Transverse colon (tissue), 4 donors: ENCODE data around the gene TBC1D2B. TPM values are rescaled to one million over a fixed set of nuclear protein-coding genes. Genes with fewer than 3 reads are reported as not detected.
"Not testable (repeated sequence)": the region's sequence is repeated elsewhere in the genome, so short reads cannot be mapped to it uniquely, and the experiment has no call there.

Source experiments
- DNase-seq: peaks from one replicate; pipeline ENCODE4 v3.0.0-alpha.2; 2019
- H3K27ac ChIP-seq, 4 donors: fragments of 200-600 bp; sonication (generic); 2 replicates each; pipeline ENCODE4 v1.5.1; 2016 to 2018; ENCODE audit warnings: inconsistent platforms in 4 of 4
- H3K27me3 ChIP-seq: fragments of 200-600 bp; sonication (generic); 2 replicates; pipeline ENCODE4 v1.5.1; 2017; ENCODE audit warnings: inconsistent platforms
- H3K36me3 ChIP-seq, 4 donors: fragments of 200-600 bp; sonication (generic); 2 replicates each; pipeline ENCODE4 v1.5.1; 2017 to 2019; ENCODE audit warnings: inconsistent platforms in 4 of 4
- H3K4me1 ChIP-seq, 4 donors: fragments of 200-600 bp; sonication (generic); 2 replicates each; pipeline ENCODE4 v1.5.1; 2017 to 2020; ENCODE audit warnings: inconsistent platforms in 4 of 4
- H3K4me3 ChIP-seq, 4 donors: fragments of 200-600 bp; sonication (generic); 1 replicate in 1 of 4; 2 replicates in 3 of 4; pipeline versions ENCODE4 v1.5.1 to v1.6.1; 2017 to 2019; ENCODE audit warnings: inconsistent platforms in 4 of 4
- H3K9me3 ChIP-seq, 2 donors: fragments of 200-600 bp; sonication (generic); 2 replicates each; pipeline ENCODE4 v1.5.1; 2017 to 2019; ENCODE audit warnings: inconsistent platforms in 2 of 2
- EP300 ChIP-seq: sonication (generic); formaldehyde crosslinking; IDR thresholded peaks from one replicate; pipeline ENCODE4 v1.6.1; 2017; ENCODE audit warnings: antibody characterized with exemption, low read depth
- POLR2A ChIP-seq: fragments of 450-650 bp; IDR thresholded peaks from one replicate; pipeline ENCODE4 v1.6.1; 2016; ENCODE audit warnings: antibody characterized with exemption, mild to moderate bottlenecking, moderate library complexity
- POLR2AphosphoS5 ChIP-seq, 3 donors: sonication (generic); formaldehyde crosslinking; IDR thresholded peaks; one replicate each; pipeline ENCODE4 v1.6.1; 2016; ENCODE audit warnings: antibody characterized with exemption in 3 of 3
- WGBS, 2 donors: methylation state at CpG; one replicate each; pipeline ENCODE4 v1.1.5; 2018; ENCODE audit warnings: low coverage in 1 of 2; 5-methylcytosine and 5-hydroxymethylcytosine counted together
- in situ Hi-C, 4 donors: fragments of 200-750 bp; cut with MboI; loops; one replicate each; pipeline versions ENCODE4 v1.15.0 to v1.15.1; 2017; ENCODE audit warnings: low sequenced_read_pairs in 3 of 4, low pct_ligation_motif_present in 1 of 4, low pct_unique_long_range_greater_than_20kb in 1 of 4
- intact Hi-C: fragments of 100-400 bp; cut with DNase I; formaldehyde crosslinking; loops from one replicate; pipeline ENCODE4 v1.15.1; 2023; ENCODE audit warnings: low total_unique reads
- total RNA-seq, 4 donors: library from RNA; depleted of rRNA; stranded (reverse); fragments of >200 nt; gene quantifications; one replicate each; pipeline ENCODE4 v1.1.0, GENCODE V29; 2016
- TF ChIP-seq, protein P1 (sequence below), 5 experiments: fragments of 200-600 bp in 3 of 5; fragments of 450-650 bp in 2 of 5; sonication (generic) in 3 of 5; IDR thresholded peaks; 1 replicate in 2 of 5; 2 replicates in 3 of 5; pipeline ENCODE4 v1.5.1; 2016 to 2017; ENCODE audit warnings: antibody characterized with exemption in 5 of 5, inconsistent platforms in 3 of 5, mild to moderate bottlenecking in 2 of 5, moderate library complexity in 1 of 5

TBC1D2B gene
- total RNA-seq, 4 donors from 2014 or later = 40.4 to 62.6 (median 53.8) TPM

DNA sequence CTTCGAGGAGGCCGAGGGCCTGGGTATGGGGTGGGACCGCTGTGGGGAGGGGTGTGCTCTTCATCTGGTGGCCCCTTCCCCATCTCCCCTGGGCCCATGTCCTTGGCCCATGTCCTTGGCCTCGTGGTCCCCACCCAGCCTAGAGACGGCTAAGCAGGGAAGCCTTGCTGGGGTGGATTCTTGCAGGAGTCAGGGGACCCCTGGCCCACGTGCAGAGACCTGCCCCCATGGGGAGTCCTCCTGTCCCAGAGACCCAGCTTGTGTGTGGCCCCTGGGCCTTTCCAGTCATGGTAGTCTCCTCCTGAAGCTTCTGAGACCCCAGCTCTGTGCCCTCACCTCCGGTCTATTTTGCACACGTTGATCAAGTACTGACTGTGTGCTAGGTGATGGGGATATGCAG, 97.4 kb downstream of the TBC1D2B start:
- peaks cover 0 to 3% (median 1%) of the 10 kb centered on the region in 4 donors for H3K4me1 ChIP-seq
- in situ Hi-C loops = no loop called here
- 60 to 78% methylated on average over 1 to 2 of the region's 8 CpGs for WGBS, 2 donors
- intact Hi-C loops = no loop called here
- no peak overlapping the region for H3K4me3 ChIP-seq
- H3K36me3 ChIP-seq = no peaks in the 10 kb centered on the region
- no peak for TF ChIP-seq EP300
- no peak for TF ChIP-seq POLR2A
- TF ChIP-seq POLR2AphosphoS5 (IDR thresholded peaks at IDR 0.05) = no peak
- TF ChIP-seq, protein P1, sequence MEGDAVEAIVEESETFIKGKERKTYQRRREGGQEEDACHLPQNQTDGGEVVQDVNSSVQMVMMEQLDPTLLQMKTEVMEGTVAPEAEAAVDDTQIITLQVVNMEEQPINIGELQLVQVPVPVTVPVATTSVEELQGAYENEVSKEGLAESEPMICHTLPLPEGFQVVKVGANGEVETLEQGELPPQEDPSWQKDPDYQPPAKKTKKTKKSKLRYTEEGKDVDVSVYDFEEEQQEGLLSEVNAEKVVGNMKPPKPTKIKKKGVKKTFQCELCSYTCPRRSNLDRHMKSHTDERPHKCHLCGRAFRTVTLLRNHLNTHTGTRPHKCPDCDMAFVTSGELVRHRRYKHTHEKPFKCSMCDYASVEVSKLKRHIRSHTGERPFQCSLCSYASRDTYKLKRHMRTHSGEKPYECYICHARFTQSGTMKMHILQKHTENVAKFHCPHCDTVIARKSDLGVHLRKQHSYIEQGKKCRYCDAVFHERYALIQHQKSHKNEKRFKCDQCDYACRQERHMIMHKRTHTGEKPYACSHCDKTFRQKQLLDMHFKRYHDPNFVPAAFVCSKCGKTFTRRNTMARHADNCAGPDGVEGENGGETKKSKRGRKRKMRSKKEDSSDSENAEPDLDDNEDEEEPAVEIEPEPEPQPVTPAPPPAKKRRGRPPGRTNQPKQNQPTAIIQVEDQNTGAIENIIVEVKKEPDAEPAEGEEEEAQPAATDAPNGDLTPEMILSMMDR (IDR thresholded peaks at IDR 0.05) = no peak
- DNase-seq = no peak
- H3K27ac ChIP-seq = no peak overlapping the region
- H3K9me3 ChIP-seq = no peaks in the 10 kb centered on the region
- H3K27me3 ChIP-seq = no peaks in the 10 kb centered on the region

DNA sequence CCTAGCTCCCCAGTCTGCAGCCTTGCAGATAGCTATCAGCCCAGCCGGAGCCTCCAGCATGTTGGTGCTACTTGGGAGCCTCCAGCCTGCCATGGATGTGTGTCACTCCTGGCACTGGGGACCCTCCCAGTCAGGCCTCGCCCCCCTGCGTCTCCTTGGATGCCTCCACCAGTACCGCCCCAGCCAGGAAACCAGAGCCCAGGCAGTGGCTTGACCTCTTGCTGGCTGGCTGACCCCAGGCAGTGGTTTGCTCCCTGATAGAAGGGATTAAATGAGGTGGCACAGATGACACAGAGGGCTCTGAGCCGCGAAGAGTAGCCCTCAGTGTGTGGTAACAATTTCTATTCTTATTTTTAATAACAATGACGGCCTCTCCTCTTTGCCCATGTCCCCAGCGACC, 98.4 kb downstream of the TBC1D2B start:
- 63% methylated on average over 6 of the region's 8 CpGs; no CpG with 5 or more reads in 1 of the 2 donors for WGBS, 2 donors
- DNase-seq, H3K4me3 ChIP-seq, H3K27ac ChIP-seq, H3K27me3 ChIP-seq, H3K9me3 ChIP-seq, H3K4me1 ChIP-seq, H3K36me3 ChIP-seq, in situ Hi-C loops: not testable (repeated sequence)
- intact Hi-C loops = loop anchor here (10.0 kb wide), 1 partner anchor 796 kb away; no protein-coding TSS in a partner anchor

DNA sequence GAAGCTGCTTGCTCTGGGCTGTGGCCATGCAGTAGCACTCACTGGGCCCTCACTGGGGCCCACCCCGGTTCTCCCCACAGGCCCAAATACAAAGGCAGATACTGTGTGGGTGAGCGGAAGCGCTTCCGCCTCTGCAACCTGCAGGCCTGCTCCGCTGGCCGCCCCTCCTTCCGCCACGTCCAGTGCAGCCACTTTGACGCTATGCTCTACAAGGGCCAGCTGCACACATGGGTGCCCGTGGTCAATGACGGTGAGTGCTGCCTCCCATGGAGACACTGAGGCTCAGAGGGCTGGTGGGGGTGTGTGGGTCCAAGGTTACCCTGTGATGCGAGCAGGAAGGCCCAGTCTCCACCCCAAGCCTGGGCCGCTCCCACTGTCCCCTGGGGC, 98.8 kb downstream of the TBC1D2B start:
- intact Hi-C loops = loop anchor here (10.0 kb wide), 1 partner anchor 796 kb away; no protein-coding TSS in a partner anchor
- in situ Hi-C loops, DNase-seq, H3K4me3 ChIP-seq, H3K36me3 ChIP-seq, H3K27ac ChIP-seq, H3K9me3 ChIP-seq, H3K27me3 ChIP-seq: not testable (repeated sequence)
- no CpG with 5 or more reads among the region's 13 CpGs for WGBS, 2 donors
- peaks cover 5 to 10% (median 9%) of the 10 kb centered on the region in 4 donors for H3K4me1 ChIP-seq

DNA sequence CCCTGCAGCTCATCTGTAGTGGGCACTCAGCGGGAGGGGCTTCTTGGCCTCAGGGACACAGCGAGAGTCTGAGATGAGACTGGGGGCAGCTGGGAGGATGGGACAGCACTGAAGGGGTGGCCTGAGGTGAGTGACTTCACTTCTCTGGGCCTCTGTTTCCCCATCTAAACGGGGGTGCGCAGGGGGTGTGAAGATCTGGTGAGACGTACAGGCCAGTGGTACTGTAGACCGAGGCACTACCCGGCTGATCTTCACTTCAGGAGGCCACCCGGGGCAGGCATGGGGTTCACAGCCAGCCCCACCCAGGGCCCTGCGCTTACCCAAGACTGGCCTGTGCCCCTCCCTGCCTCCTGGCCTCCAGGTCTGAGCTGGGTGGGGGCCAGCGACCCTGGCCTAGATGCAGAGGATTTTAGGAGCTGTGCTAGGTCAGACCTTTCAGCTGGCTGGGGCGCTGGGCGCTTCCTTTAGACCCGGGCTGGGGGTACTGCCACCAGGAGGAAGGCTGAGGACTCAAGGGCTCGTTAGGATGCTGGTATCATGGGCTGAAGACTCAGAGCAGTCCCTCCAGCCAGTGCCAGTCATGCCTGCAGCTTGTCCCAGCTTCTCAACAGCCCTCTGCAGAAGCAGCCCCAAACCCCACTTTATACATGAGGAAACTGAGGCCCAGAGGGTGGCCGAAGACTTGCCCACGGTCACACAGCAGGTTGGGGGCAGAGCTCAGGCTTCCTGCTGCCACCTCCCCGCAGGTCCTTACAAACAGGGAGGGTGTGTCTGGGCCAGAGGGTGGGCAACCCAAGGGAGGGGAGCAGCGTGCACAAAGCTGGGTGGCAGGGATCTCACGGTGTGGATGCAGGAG, 99.4 kb downstream of the TBC1D2B start:
- DNase-seq, H3K4me3 ChIP-seq, H3K36me3 ChIP-seq, H3K9me3 ChIP-seq, H3K27me3 ChIP-seq, H3K27ac ChIP-seq, in situ Hi-C loops: not testable (repeated sequence)
- 88 to 93% methylated on average over 2 to 17 of the region's 19 CpGs for WGBS, 2 donors
- intact Hi-C loops = loop anchor here (10.0 kb wide), 1 partner anchor 797 kb away; no protein-coding TSS in a partner anchor
- H3K4me1 ChIP-seq = peaks cover 6 to 12% (median 11%) of the 10 kb centered on the region in 4 donors

DNA sequence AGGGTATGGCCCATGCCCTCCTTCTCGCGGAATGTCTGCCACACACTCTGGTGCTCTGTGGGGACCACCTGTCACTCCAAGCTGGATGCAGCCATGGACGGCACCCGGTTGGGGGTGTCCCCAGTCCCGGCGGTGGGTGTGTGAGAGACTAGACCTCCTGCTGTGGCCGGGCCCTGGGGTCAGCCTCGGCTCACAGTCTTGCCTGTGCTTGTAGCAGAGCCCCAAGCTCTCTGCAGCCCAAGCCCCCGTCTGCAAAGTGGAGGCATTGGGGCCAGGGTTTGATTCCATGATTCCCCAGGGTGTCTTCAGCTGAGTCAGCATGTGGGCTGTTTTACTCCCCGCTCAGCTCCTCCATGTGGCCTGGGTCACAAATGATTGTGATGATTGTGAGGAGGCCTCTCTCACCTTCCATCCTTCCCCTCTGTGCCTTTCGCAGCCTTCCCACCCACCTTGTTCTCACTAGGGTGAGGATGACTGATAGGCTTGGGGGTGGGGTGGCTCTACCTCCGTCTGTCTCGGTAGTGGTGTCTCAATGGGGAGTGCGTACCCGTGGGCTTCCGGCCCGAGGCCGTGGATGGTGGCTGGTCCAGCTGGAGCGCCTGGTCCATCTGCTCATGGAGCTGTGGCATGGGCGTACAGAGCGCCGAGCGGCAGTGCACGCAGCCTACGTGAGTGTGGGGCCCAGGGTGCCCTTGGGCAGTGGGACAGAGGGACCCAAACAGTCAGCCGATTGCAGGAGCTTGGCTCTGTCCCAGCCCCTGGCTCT, 100.6 kb downstream of the TBC1D2B start:
- DNase-seq, H3K27ac ChIP-seq, H3K27me3 ChIP-seq, H3K9me3 ChIP-seq, H3K4me3 ChIP-seq, H3K36me3 ChIP-seq, in situ Hi-C loops: not testable (repeated sequence)
- WGBS, 2 donors = 87% methylated on average over 19 of the region's 26 CpGs; no CpG with 5 or more reads in 1 of the 2 donors
- H3K4me1 ChIP-seq = peaks cover 6 to 12% (median 11%) of the 10 kb centered on the region in 4 donors
- intact Hi-C loops = loop anchor here (10.0 kb wide), 1 partner anchor 798 kb away; no protein-coding TSS in a partner anchor

DNA sequence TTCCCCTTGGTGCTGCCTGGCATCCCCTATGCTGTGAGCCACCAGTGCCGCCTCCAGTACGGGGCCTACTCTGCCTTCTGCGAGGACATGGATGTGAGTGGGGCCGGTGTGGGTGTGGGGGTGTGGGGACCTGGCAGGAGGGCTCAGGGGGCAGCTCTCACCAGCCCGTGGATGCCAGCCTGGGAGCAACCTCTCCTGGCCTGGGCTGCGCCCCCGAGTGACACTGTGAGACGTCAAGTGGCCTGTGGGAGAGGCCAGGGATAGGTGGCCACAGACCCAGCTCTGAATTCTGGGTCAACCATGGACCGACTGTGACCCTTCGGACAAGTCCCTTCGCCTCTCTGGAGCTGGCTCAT, 101.4 kb downstream of the TBC1D2B start:
- in situ Hi-C loops, H3K27me3 ChIP-seq, H3K9me3 ChIP-seq, H3K27ac ChIP-seq, H3K4me3 ChIP-seq, DNase-seq, H3K36me3 ChIP-seq: not testable (repeated sequence)
- peaks cover 6 to 12% (median 11%) of the 10 kb centered on the region in 4 donors for H3K4me1 ChIP-seq
- 83% methylated on average over 10 of the region's 11 CpGs; no CpG with 5 or more reads in 1 of the 2 donors for WGBS, 2 donors
- intact Hi-C loops = loop anchor here (10.0 kb wide), 1 partner anchor 799 kb away; no protein-coding TSS in a partner anchor
